Measurements from ENCODE around the gene ZCCHC2.

The ZCCHC2 gene

GRCh38 chr18:62493033-62493862 lies 29.6 kb upstream of the ZCCHC2 start:
- TF ChIP-seq Cebpa-rat (IDR thresholded peaks at IDR 0.05), result no peak

GRCh38 chr18:62494764-62495163 lies 28.1 kb upstream of the ZCCHC2 start:
- no peak for TF ChIP-seq Cebpa-rat (IDR thresholded peaks at IDR 0.05)
- H3K9me3 ChIP-seq (replicated peaks in 1 of 11), result no peaks in the 10 kb centered on the region
- no peak overlapping the region for H3K4me3 ChIP-seq
- H3K9ac ChIP-seq, result no peak overlapping the region
- no peak overlapping the region for H3K4me2 ChIP-seq
- H3K36me3 ChIP-seq, result no peaks in the 10 kb centered on the region
- no peak overlapping the region for H3K27ac ChIP-seq
- H3K4me1 ChIP-seq, result peaks cover 9 to 13% (median 10%) of the 10 kb centered on the region in 10 experiments
- H4K20me1 ChIP-seq, result no peaks in the 10 kb centered on the region
- H3K27me3 ChIP-seq, result no peaks in the 10 kb centered on the region

More at GRCh38 chr18:62493033-62493862, 29.6 kb upstream of the ZCCHC2 start:
- Histone ChIP-seq H4K20me1 (no peaks in the 10 kb centered on the region), H3K9ac (no peak overlapping the region), H3K4me2 (no peak overlapping the region), H3K36me3 (no peaks in the 10 kb centered on the region), H3K4me1 (no peaks in the 10 kb centered on the region), H3K27me3 (no peaks in the 10 kb centered on the region), H3K9me3 (replicated peaks in 1 of 11) (no peaks in the 10 kb centered on the region; a peak in 1 of 22 replicates), H3K4me3 (no peak overlapping the region), H3K27ac (no peak overlapping the region)

GRCh38 chr18:62496262-62496661 lies 26.6 kb upstream of the ZCCHC2 start:
- Histone ChIP-seq H3K4me3 (no peak overlapping the region), H3K4me2 (no peak overlapping the region), H3K36me3 (no peaks in the 10 kb centered on the region), H4K20me1 (no peaks in the 10 kb centered on the region), H3K27me3 (no peaks in the 10 kb centered on the region), H3K9ac (no peak overlapping the region), H3K9me3 (replicated peaks in 1 of 11) (no peaks in the 10 kb centered on the region), H3K27ac (no peak overlapping the region), H3K4me1 (peaks cover 17 to 20% (median 18%) of the 10 kb centered on the region in 10 experiments)
- TF ChIP-seq Cebpa-rat (IDR thresholded peaks at IDR 0.05), result 0 out of 22 replicates have a peak, but pooled peaks of 1 of the 11 experiments have one; percentile 10

GRCh38 chr18:62497190-62497772 lies 25.5 kb upstream of the ZCCHC2 start:
- Histone ChIP-seq H3K27ac (no peak overlapping the region), H4K20me1 (no peaks in the 10 kb centered on the region), H3K9me3 (replicated peaks in 1 of 11) (peaks cover 0 to 9% (median 1%) of the 10 kb centered on the region in 11 experiments; a peak in 9 of 22 replicates), H3K36me3 (no peaks in the 10 kb centered on the region), H3K4me1 (peaks cover 17 to 20% (median 18%) of the 10 kb centered on the region in 10 experiments), H3K4me2 (no peak overlapping the region), H3K9ac (no peak overlapping the region), H3K27me3 (no peaks in the 10 kb centered on the region), H3K4me3 (no peak overlapping the region)
- no peak for TF ChIP-seq Cebpa-rat (IDR thresholded peaks at IDR 0.05)

GRCh38 chr18:62498616-62499262 lies 24.1 kb upstream of the ZCCHC2 start:
- H4K20me1 ChIP-seq, result no peaks in the 10 kb centered on the region
- TF ChIP-seq Cebpa-rat (IDR thresholded peaks at IDR 0.05), result no peak
- H3K9me3 ChIP-seq (replicated peaks in 1 of 11), result peaks cover 13 to 24% (median 16%) of the 10 kb centered on the region in 11 experiments; a peak in 21 of 22 replicates
- H3K4me1 ChIP-seq, result peaks cover 17 to 20% (median 18%) of the 10 kb centered on the region in 10 experiments
- no peak overlapping the region for H3K4me3 ChIP-seq
- H3K9ac ChIP-seq, result no peak overlapping the region
- H3K27ac ChIP-seq, result no peak overlapping the region
- H3K27me3 ChIP-seq, result no peaks in the 10 kb centered on the region
- H3K4me2 ChIP-seq, result peak overlapping the region; percentile 67 to 81 (median 77)
- no peaks in the 10 kb centered on the region for H3K36me3 ChIP-seq

GRCh38 chr18:62499263-62499650 lies 23.6 kb upstream of the ZCCHC2 start:
- no peaks in the 10 kb centered on the region for H3K36me3 ChIP-seq
- no peak for TF ChIP-seq Cebpa-rat (IDR thresholded peaks at IDR 0.05)
- peak overlapping the region; percentile 67 to 81 (median 77) for H3K4me2 ChIP-seq
- H3K9ac ChIP-seq, result no peak overlapping the region
- no peak overlapping the region for H3K27ac ChIP-seq
- H3K4me3 ChIP-seq, result no peak overlapping the region
- peaks cover 13 to 26% (median 21%) of the 10 kb centered on the region in 11 experiments; a peak in 21 of 22 replicates for H3K9me3 ChIP-seq (replicated peaks in 1 of 11)
- H3K27me3 ChIP-seq, result no peaks in the 10 kb centered on the region
- H4K20me1 ChIP-seq, result no peaks in the 10 kb centered on the region
- peaks cover 17 to 20% (median 18%) of the 10 kb centered on the region in 10 experiments for H3K4me1 ChIP-seq

GRCh38 chr18:62500174-62500573 lies 22.7 kb upstream of the ZCCHC2 start:
- Histone ChIP-seq H3K36me3 (no peaks in the 10 kb centered on the region), H4K20me1 (no peaks in the 10 kb centered on the region), H3K9me3 (replicated peaks in 1 of 11) (peaks cover 13 to 29% (median 23%) of the 10 kb centered on the region in 11 experiments; a peak in 21 of 22 replicates), H3K27me3 (no peaks in the 10 kb centered on the region), H3K4me2 (peak overlapping the region; percentile 67 to 81 (median 77)), H3K9ac (no peak overlapping the region), H3K27ac (no peak overlapping the region), H3K4me3 (no peak overlapping the region), H3K4me1 (peaks cover 17 to 21% (median 18%) of the 10 kb centered on the region in 10 experiments)
- TF ChIP-seq Cebpa-rat (IDR thresholded peaks at IDR 0.05), result no peak

GRCh38 chr18:62500966-62501591 lies 21.7 kb upstream of the ZCCHC2 start:
- H3K4me3 ChIP-seq, result no peak overlapping the region
- no peaks in the 10 kb centered on the region for H3K27me3 ChIP-seq
- no peak overlapping the region for H3K9ac ChIP-seq
- no peak for TF ChIP-seq Cebpa-rat (IDR thresholded peaks at IDR 0.05)
- peaks cover 13 to 29% (median 23%) of the 10 kb centered on the region in 11 experiments; a peak in 21 of 22 replicates for H3K9me3 ChIP-seq (replicated peaks in 1 of 11)
- H3K4me1 ChIP-seq, result peaks cover 22 to 30% (median 26%) of the 10 kb centered on the region in 10 experiments
- H3K36me3 ChIP-seq, result no peaks in the 10 kb centered on the region
- H3K27ac ChIP-seq, result no peak overlapping the region
- no peak overlapping the region for H3K4me2 ChIP-seq
- no peaks in the 10 kb centered on the region for H4K20me1 ChIP-seq

Data from BLaER1 treated with 17β-estradiol and CSF1 and Interleukin-3, amounts not matched to agents 10 nM and 100 nM (cell line).